ENCODE results near the gene FGF18. TPM values are rescaled to one million over a fixed set of nuclear protein-coding genes. Genes with fewer than 3 reads are reported as not detected.

The FGF18 gene
- total RNA-seq, 1 experiment from 2014 or later = 2.1 TPM

- ChIA-PET CTCF (no interaction called here), POLR2A (no interaction called here)
- BruUV-seq (replicated peaks) = no TSS peak
- Mint-ChIP-seq H3K27me3 (ENCODE audit: insufficient read depth, unreplicated experiment) (peaks cover 4% of the 10 kb centered on the region), H3K36me3 (ENCODE audit: insufficient read depth, unreplicated experiment) (no peaks in the 10 kb centered on the region), H3K4me3 (ENCODE audit: unreplicated experiment) (no peak overlapping the region), H3K9me3 (ENCODE audit: unreplicated experiment) (no peaks in the 10 kb centered on the region), H3K27ac (ENCODE audit: unreplicated experiment) (no peak overlapping the region), H3K4me1 (ENCODE audit: low read depth, unreplicated experiment) (no peaks in the 10 kb centered on the region)
- intact Hi-C loops (cut with micrococcal nuclease; ENCODE audit: unreplicated experiment) = no loop called here
- no peak overlapping the region for H3K4me3 ChIP-seq (ENCODE audit: low read depth, low read length)
- no peaks in the 10 kb centered on the region for H3K36me3 ChIP-seq (ENCODE audit: control insufficient read depth, insufficient read depth, low read length)
- H3K9me3 ChIP-seq = no peaks in the 10 kb centered on the region
- H3K27me3 ChIP-seq (replicated peaks; ENCODE audit: control insufficient read depth, insufficient read depth, low read length) = no peaks in the 10 kb centered on the region
- no peaks in the 10 kb centered on the region for H3K4me1 ChIP-seq
- TF ChIP-seq CTCF (IDR thresholded peaks at IDR 0.05; ENCODE audit: insufficient read depth in 1 of 2, low read depth in 1 of 2, low read length in 1 of 2, severe bottlenecking in 1 of 2, unreplicated experiment in 1 of 2) = no peak
- DNase-seq = no peak
These were observed 59.7 kb downstream of the FGF18 start for GRCh38 chr5:171478946-171479775.

GRCh38 chr5:171479776-171480125 is 60.3 kb downstream of the FGF18 start:
- no peak for DNase-seq
- Mint-ChIP-seq H3K27ac (ENCODE audit: unreplicated experiment) (no peak overlapping the region), H3K9me3 (ENCODE audit: unreplicated experiment) (no peaks in the 10 kb centered on the region), H3K27me3 (ENCODE audit: insufficient read depth, unreplicated experiment) (peaks cover 4% of the 10 kb centered on the region), H3K4me3 (ENCODE audit: unreplicated experiment) (no peak overlapping the region), H3K4me1 (ENCODE audit: low read depth, unreplicated experiment) (no peaks in the 10 kb centered on the region), H3K36me3 (ENCODE audit: insufficient read depth, unreplicated experiment) (no peaks in the 10 kb centered on the region)
- intact Hi-C loops (cut with micrococcal nuclease; ENCODE audit: unreplicated experiment) = loop anchor here (10.0 kb wide), 1 partner anchor 425 kb away; no protein-coding TSS in a partner anchor
- Histone ChIP-seq H3K36me3 (ENCODE audit: control insufficient read depth, insufficient read depth, low read length) (no peaks in the 10 kb centered on the region), H3K4me3 (ENCODE audit: low read depth, low read length) (no peak overlapping the region), H3K4me1 (no peaks in the 10 kb centered on the region), H3K27me3 (replicated peaks; ENCODE audit: control insufficient read depth, insufficient read depth, low read length) (no peaks in the 10 kb centered on the region), H3K9me3 (no peaks in the 10 kb centered on the region)
- no TSS peak for BruUV-seq (replicated peaks)
- TF ChIP-seq CTCF (IDR thresholded peaks at IDR 0.05; ENCODE audit: insufficient read depth in 1 of 2, low read depth in 1 of 2, low read length in 1 of 2, severe bottlenecking in 1 of 2, unreplicated experiment in 1 of 2) = no peak
- ChIA-PET POLR2A (no interaction called here), CTCF (no interaction called here)

- H3K4me1 Mint-ChIP-seq (ENCODE audit: low read depth, unreplicated experiment) = no peaks in the 10 kb centered on the region
- no peaks in the 10 kb centered on the region for H3K36me3 Mint-ChIP-seq (ENCODE audit: insufficient read depth, unreplicated experiment)
- ChIA-PET POLR2A (no interaction called here), CTCF (no interaction called here)
- no peak overlapping the region for H3K27ac Mint-ChIP-seq (ENCODE audit: unreplicated experiment)
- Histone ChIP-seq H3K4me3 (ENCODE audit: low read depth, low read length) (no peak overlapping the region), H3K9me3 (no peaks in the 10 kb centered on the region), H3K4me1 (no peaks in the 10 kb centered on the region), H3K27me3 (replicated peaks; ENCODE audit: control insufficient read depth, insufficient read depth, low read length) (no peaks in the 10 kb centered on the region), H3K36me3 (ENCODE audit: control insufficient read depth, insufficient read depth, low read length) (no peaks in the 10 kb centered on the region)
- H3K9me3 Mint-ChIP-seq (ENCODE audit: unreplicated experiment) = no peaks in the 10 kb centered on the region
- no peak for TF ChIP-seq CTCF (IDR thresholded peaks at IDR 0.05; ENCODE audit: insufficient read depth in 1 of 2, low read depth in 1 of 2, low read length in 1 of 2, severe bottlenecking in 1 of 2, unreplicated experiment in 1 of 2)
- intact Hi-C loops (cut with micrococcal nuclease; ENCODE audit: unreplicated experiment) = loop anchor here (10.0 kb wide), 1 partner anchor 425 kb away; no protein-coding TSS in a partner anchor
- no TSS peak for BruUV-seq (replicated peaks)
- peaks cover 4% of the 10 kb centered on the region for H3K27me3 Mint-ChIP-seq (ENCODE audit: insufficient read depth, unreplicated experiment)
- H3K4me3 Mint-ChIP-seq (ENCODE audit: unreplicated experiment) = no peak overlapping the region
- no peak for DNase-seq
These were observed 60.8 kb downstream of the FGF18 start for GRCh38 chr5:171480239-171480638.
